Measurements from ENCODE around the gene TRIM6. TPM values are rescaled to one million over a fixed set of nuclear protein-coding genes. Genes with fewer than 3 reads are reported as not detected.

Gene TRIM6
- total RNA-seq, 1 experiment from 2014 or later, result 0.75 TPM

Other genes with a start within 250 kb of the TRIM6 start
- not detected in 2 replicates for gene OR51B6, start 245.1 kb upstream of the TRIM6 start, total RNA-seq (2022)
- not detected in 2 replicates for gene OR51M1, start 212.8 kb upstream of the TRIM6 start, total RNA-seq (2022)
- not detected in 2 replicates for gene OR51Q1, start 174.5 kb upstream of the TRIM6 start, total RNA-seq (2022)
- gene OR51I1, start 155.1 kb upstream of the TRIM6 start, total RNA-seq (2022), result not detected in 2 replicates
- gene OR51I2, start 147.3 kb upstream of the TRIM6 start, total RNA-seq (2022), result not detected in 2 replicates
- gene OR52D1, start 108.0 kb upstream of the TRIM6 start, total RNA-seq (2022), result not detected in 2 replicates
- gene UBQLN3, start 86.7 kb upstream of the TRIM6 start, total RNA-seq (2022), result not detected in 2 replicates
- gene UBQLNL, start 79.9 kb upstream of the TRIM6 start, total RNA-seq (2022), result not detected in 2 replicates
- gene OR52H1, start 48.1 kb upstream of the TRIM6 start, total RNA-seq (2022), result not detected in 2 replicates
- not detected in 2 replicates for gene OR52B6, start 15.8 kb upstream of the TRIM6 start, total RNA-seq (2022)
- 0.96 and 2.1 TPM in 2 replicates for gene TRIM34, start 28.4 kb downstream of the TRIM6 start, total RNA-seq (2022)
- 27.9 and 28.6 TPM in 2 replicates for gene TRIM5, start 88.4 kb downstream of the TRIM6 start, total RNA-seq (2022)
- 24.1 and 26.0 TPM in 2 replicates for gene TRIM22, start 93.2 kb downstream of the TRIM6 start, total RNA-seq (2022)
- not detected in 2 replicates for gene OR56B1, start 139.8 kb downstream of the TRIM6 start, total RNA-seq (2022)
- gene OR52N4, start 157.6 kb downstream of the TRIM6 start, total RNA-seq (2022), result not detected in 2 replicates
- not detected in 2 replicates for gene OR52N5, start 186.7 kb downstream of the TRIM6 start, total RNA-seq (2022)
- gene OR52N1, start 194.6 kb downstream of the TRIM6 start, total RNA-seq (2022), result not detected in 2 replicates
- not detected in 2 replicates for gene OR52N2, start 212.3 kb downstream of the TRIM6 start, total RNA-seq (2022)
- gene OR52E6, start 245.3 kb downstream of the TRIM6 start, total RNA-seq (2022), result not detected in 2 replicates

Measured in MCF 10A (cell line).